Liver (tissue), 9 donors: Measurements from ENCODE around the gene RALY. TPM values are rescaled to one million over a fixed set of nuclear protein-coding genes. Genes with fewer than 3 reads are reported as not detected.

Source experiments
- DNase-seq: peaks from one replicate; pipeline ENCODE4 v3.0.0-alpha.2; 2017; ENCODE audit warnings: low spot score
- H3K27ac ChIP-seq, 2 donors: one replicate each; pipeline ENCODE4 v1.7.0; 2013; ENCODE audit warnings: inconsistent platforms in 2 of 2, low read length in 2 of 2, control low read depth in 1 of 2, low read depth in 1 of 2, mild to moderate bottlenecking in 1 of 2
- H3K27me3 ChIP-seq, 4 donors: one replicate each; pipeline versions ENCODE4 v1.6.1 to v1.7.0; 2013; ENCODE audit warnings: low read length in 3 of 4, inconsistent platforms in 1 of 4, mild to moderate bottlenecking in 1 of 4, moderate library complexity in 1 of 4; ENCODE audit not compliant: control insufficient read depth in 4 of 4, insufficient read depth in 4 of 4
- H3K36me3 ChIP-seq, 4 donors: one replicate each; pipeline versions ENCODE4 v1.6.1 to v1.7.0; 2013; ENCODE audit warnings: low read length in 3 of 4, mild to moderate bottlenecking in 3 of 4, low read depth in 1 of 4, moderate library complexity in 1 of 4; ENCODE audit not compliant: control insufficient read depth in 4 of 4, insufficient read depth in 3 of 4
- H3K4me1 ChIP-seq, 4 donors: one replicate each; pipeline versions ENCODE4 v1.6.1 to v1.7.0; 2013; ENCODE audit warnings: low read length in 3 of 4, mild to moderate bottlenecking in 3 of 4, moderate library complexity in 1 of 4; ENCODE audit not compliant: control insufficient read depth in 4 of 4, insufficient read depth in 4 of 4
- H3K4me3 ChIP-seq, 3 donors: one replicate each; pipeline versions ENCODE4 v1.6.1 to v1.7.0; 2013; ENCODE audit warnings: low read length in 3 of 3, control low read depth in 1 of 3, low read depth in 1 of 3, mild to moderate bottlenecking in 1 of 3
- H3K9ac ChIP-seq, 2 donors: one replicate each; pipeline ENCODE4 v1.7.0; 2013; ENCODE audit warnings: low read length in 2 of 2, mild to moderate bottlenecking in 2 of 2, moderate library complexity in 2 of 2, control low read depth in 1 of 2, low read depth in 1 of 2
- H3K9me3 ChIP-seq, 4 donors: one replicate each; pipeline versions ENCODE4 v1.6.1 to v1.7.0; 2013; ENCODE audit warnings: low read length in 3 of 4; ENCODE audit not compliant: control insufficient read depth in 4 of 4
- EGR1 ChIP-seq, 2 donors: IDR thresholded peaks; 2 replicates each; pipeline ENCODE4 v1.6.1; 2016 to 2018; ENCODE audit warnings: antibody characterized with exemption in 2 of 2, low read depth in 2 of 2
- GABPA ChIP-seq, 2 donors: IDR thresholded peaks in 1 of 2; conservative IDR thresholded peaks in 1 of 2; 2 replicates each; pipeline ENCODE4 v1.6.1; 2016; ENCODE audit warnings: antibody characterized with exemption in 2 of 2, mild to moderate bottlenecking in 1 of 2, moderate library complexity in 1 of 2
- HNF4A ChIP-seq, 2 donors: conservative IDR thresholded peaks; 2 replicates each; pipeline ENCODE4 v1.6.1; 2016; ENCODE audit warnings: antibody characterized with exemption in 2 of 2, mild to moderate bottlenecking in 2 of 2
- RAD21 ChIP-seq, 2 donors: IDR thresholded peaks; 2 replicates each; pipeline ENCODE4 v1.6.1; 2016; ENCODE audit warnings: antibody characterized with exemption in 2 of 2, mild to moderate bottlenecking in 2 of 2
- RXRA ChIP-seq, 2 donors: IDR thresholded peaks; 2 replicates each; pipeline ENCODE4 v1.6.1; 2017 to 2018; ENCODE audit warnings: antibody characterized with exemption in 2 of 2, mild to moderate bottlenecking in 1 of 2
- ZBTB33 ChIP-seq: IDR thresholded peaks from 2 replicates; pipeline ENCODE4 v1.6.1; 2016; ENCODE audit warnings: antibody characterized with exemption
- WGBS: extraction: QIAGEN DNeasy Blood & Tissue Kit; methylation state at CpG from one replicate; pipeline ENCODE4 v1.1.7; 2013; 5-methylcytosine and 5-hydroxymethylcytosine counted together
- polyA plus RNA-seq, 2 donors: library from polyadenylated mRNA; stranded (reverse) in 1 of 2; unstranded in 1 of 2; fragments of 200-250 nt in 1 of 2; fragments of >200 nt in 1 of 2; fragmentation: Nextera tagmentation in 1 of 2; extraction: Ambion mirVana in 1 of 2; gene quantifications; one replicate each; pipeline versions ENCODE4 v1.2.1 to v1.2.3, GENCODE V29; 2013 to 2015
- total RNA-seq, 2 donors: library from RNA; depleted of rRNA; stranded (reverse); fragments of >200 nt; gene quantifications; one replicate each; pipeline ENCODE4 v1.2.3, GENCODE V29; 2014
- TF ChIP-seq, protein P1 (sequence below): fragments of 150-350 bp; IDR thresholded peaks from 2 replicates; pipeline ENCODE4 v1.5.1; 2017; ENCODE audit warnings: improper control_type of control experiment, low read depth, low read length; ENCODE audit not compliant: missing input control
- TF ChIP-seq, protein P2 (sequence below): IDR thresholded peaks from 2 replicates; pipeline ENCODE4 v1.6.1; 2016; ENCODE audit warnings: antibody characterized with exemption
- TF ChIP-seq, protein P3 (sequence below): IDR thresholded peaks from 2 replicates; pipeline ENCODE4 v1.6.1; 2016; ENCODE audit warnings: antibody characterized with exemption, mild to moderate bottlenecking
- donor health status: healthy.
- donor health status: healthy.
- donor health status: healthy.
- donor health status: healthy.
- donor health status: healthy.

Gene RALY
- total and polyA plus RNA-seq, 4 donors, result 23.1 to 47.4 (median 33.3) TPM

- DNase-seq, result no peak
- Histone ChIP-seq H3K9me3 (no peaks in the 10 kb centered on the region), H3K27me3 (no peaks in the 10 kb centered on the region), H3K36me3 (peaks cover 18 to 68% (median 48%) of the 10 kb centered on the region in 4 donors), H3K4me3 (no peak overlapping the region), H3K27ac (no peak overlapping the region), H3K4me1 (peaks cover 0 to 2% (median under 1%) of the 10 kb centered on the region in 4 donors), H3K9ac (no peak overlapping the region)
- 100% methylated on average over 2 of the region's 2 CpGs for WGBS
- no peak for TF ChIP-seq EGR1 (IDR thresholded peaks at IDR 0.05; ENCODE audit: low read depth in 2 of 2)
- TF ChIP-seq ZBTB33, result no peak
- TF ChIP-seq, protein P1, sequence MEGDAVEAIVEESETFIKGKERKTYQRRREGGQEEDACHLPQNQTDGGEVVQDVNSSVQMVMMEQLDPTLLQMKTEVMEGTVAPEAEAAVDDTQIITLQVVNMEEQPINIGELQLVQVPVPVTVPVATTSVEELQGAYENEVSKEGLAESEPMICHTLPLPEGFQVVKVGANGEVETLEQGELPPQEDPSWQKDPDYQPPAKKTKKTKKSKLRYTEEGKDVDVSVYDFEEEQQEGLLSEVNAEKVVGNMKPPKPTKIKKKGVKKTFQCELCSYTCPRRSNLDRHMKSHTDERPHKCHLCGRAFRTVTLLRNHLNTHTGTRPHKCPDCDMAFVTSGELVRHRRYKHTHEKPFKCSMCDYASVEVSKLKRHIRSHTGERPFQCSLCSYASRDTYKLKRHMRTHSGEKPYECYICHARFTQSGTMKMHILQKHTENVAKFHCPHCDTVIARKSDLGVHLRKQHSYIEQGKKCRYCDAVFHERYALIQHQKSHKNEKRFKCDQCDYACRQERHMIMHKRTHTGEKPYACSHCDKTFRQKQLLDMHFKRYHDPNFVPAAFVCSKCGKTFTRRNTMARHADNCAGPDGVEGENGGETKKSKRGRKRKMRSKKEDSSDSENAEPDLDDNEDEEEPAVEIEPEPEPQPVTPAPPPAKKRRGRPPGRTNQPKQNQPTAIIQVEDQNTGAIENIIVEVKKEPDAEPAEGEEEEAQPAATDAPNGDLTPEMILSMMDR, result no peak
- TF ChIP-seq RAD21 (IDR thresholded peaks at IDR 0.05), result no peak
- TF ChIP-seq RXRA (IDR thresholded peaks at IDR 0.05), result no peak
- TF ChIP-seq, protein P2, sequence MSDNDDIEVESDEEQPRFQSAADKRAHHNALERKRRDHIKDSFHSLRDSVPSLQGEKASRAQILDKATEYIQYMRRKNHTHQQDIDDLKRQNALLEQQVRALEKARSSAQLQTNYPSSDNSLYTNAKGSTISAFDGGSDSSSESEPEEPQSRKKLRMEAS, result no peak
Measured at GRCh38 chr20:34102342-34102741, 108.6 kb downstream of the RALY start.

DNA sequence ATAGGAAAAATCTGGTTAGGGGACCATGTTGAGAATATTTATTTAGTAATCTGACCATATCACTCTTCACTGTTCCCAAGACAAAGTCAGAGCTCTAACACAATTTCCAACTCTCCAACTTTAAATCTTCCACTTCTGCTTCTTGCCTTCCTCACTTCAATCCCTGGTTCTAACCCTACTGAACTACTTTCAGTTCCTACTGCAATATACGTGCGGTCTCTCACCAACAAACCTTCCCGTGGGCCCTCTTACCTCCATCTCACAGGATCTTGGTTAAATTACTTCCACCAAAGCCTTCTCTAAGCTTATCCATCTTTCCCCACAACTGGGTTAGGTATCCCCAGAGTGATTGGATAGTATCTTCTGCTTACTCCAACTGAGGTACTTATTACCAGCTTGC, 110.3 kb downstream of the RALY start:
- Histone ChIP-seq H3K4me1 (peaks cover 2 to 14% (median 5%) of the 10 kb centered on the region in 4 donors), H3K27ac (no peak overlapping the region), H3K9ac (no peak overlapping the region), H3K9me3 (no peaks in the 10 kb centered on the region), H3K36me3 (peaks cover 12 to 55% (median 44%) of the 10 kb centered on the region in 4 donors), H3K4me3 (no peak overlapping the region), H3K27me3 (no peaks in the 10 kb centered on the region)
- TF ChIP-seq RXRA (IDR thresholded peaks at IDR 0.05) (no peak), HNF4A (conservative IDR thresholded peaks at IDR 0.05) (no peak), RAD21 (IDR thresholded peaks at IDR 0.05) (no peak), GABPA (IDR thresholded peaks at IDR 0.05 in 1 of 2, conservative IDR thresholded peaks at IDR 0.05 in 1 of 2) (no peak)
- TF ChIP-seq, protein P3, sequence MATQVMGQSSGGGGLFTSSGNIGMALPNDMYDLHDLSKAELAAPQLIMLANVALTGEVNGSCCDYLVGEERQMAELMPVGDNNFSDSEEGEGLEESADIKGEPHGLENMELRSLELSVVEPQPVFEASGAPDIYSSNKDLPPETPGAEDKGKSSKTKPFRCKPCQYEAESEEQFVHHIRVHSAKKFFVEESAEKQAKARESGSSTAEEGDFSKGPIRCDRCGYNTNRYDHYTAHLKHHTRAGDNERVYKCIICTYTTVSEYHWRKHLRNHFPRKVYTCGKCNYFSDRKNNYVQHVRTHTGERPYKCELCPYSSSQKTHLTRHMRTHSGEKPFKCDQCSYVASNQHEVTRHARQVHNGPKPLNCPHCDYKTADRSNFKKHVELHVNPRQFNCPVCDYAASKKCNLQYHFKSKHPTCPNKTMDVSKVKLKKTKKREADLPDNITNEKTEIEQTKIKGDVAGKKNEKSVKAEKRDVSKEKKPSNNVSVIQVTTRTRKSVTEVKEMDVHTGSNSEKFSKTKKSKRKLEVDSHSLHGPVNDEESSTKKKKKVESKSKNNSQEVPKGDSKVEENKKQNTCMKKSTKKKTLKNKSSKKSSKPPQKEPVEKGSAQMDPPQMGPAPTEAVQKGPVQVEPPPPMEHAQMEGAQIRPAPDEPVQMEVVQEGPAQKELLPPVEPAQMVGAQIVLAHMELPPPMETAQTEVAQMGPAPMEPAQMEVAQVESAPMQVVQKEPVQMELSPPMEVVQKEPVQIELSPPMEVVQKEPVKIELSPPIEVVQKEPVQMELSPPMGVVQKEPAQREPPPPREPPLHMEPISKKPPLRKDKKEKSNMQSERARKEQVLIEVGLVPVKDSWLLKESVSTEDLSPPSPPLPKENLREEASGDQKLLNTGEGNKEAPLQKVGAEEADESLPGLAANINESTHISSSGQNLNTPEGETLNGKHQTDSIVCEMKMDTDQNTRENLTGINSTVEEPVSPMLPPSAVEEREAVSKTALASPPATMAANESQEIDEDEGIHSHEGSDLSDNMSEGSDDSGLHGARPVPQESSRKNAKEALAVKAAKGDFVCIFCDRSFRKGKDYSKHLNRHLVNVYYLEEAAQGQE, result no peak
- TF ChIP-seq, protein P1, result no peak
- no peak for DNase-seq
- WGBS, result 84% methylated on average over 3 of the region's 3 CpGs
